ENCODE measurements around the gene KRT36. TPM values are rescaled to one million over a fixed set of nuclear protein-coding genes. Genes with fewer than 3 reads are reported as not detected.

KRT36 gene
- total and polyA plus RNA-seq, 4 donors, result 0.02 TPM; not detected in 3

DNA sequence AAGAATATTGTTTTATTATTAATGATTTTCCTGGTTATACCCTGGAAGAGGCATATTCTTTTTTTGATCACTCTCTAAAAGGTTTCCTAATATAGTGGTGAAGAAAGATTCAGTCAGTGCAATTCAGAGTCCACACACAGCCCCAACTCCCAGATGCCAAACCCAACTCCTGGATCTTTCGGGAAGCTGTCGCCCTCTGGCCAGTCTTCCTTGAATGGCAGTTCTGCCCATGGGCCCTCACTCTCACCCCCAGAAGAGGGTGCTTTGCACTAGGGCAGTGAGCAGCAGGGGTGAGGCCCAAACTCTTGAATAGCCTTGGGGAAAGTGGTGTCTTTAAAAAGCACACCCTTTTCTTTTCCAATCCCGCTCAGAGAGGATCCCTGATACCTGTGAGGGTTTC is 33.5 kb downstream of the KRT36 start:
- no peak for DNase-seq

DNA sequence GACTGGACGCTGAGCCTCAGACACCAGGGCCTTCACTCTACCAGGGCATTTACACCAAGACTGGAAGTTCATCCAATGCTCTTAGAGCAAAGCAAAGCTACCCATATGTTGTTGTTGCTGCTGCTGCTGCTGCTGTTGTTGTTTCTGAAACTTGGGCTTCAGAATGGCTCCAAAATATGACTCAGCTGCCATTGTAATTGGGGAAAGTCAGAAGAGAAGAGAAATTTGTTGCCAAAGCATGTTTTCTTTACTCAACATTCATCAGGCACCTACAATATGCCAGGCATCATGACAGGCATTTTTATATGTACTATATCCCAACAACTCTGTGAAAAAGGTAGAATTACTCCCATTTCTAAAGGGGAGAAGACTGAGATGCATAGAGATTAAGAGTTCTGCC is 34.5 kb downstream of the KRT36 start:
- no peaks in the 10 kb centered on the region for H3K27me3 ChIP-seq (ENCODE audit: control insufficient read depth in 3 of 3, insufficient read depth in 3 of 3, low read length in 2 of 3)
- H3K4me3 ChIP-seq, result no peak overlapping the region
- no peaks in the 10 kb centered on the region for H3K9me3 ChIP-seq (ENCODE audit: control insufficient read depth in 4 of 4, insufficient read depth in 3 of 4, low read length in 3 of 4)
- no peak for ATAC-seq (ENCODE audit: insufficient read depth, low FRiP score)
- H3K9ac ChIP-seq (ENCODE audit: insufficient read depth in 1 of 2, low read length in 2 of 2), result no peak overlapping the region
- no peaks in the 10 kb centered on the region for H3K36me3 ChIP-seq (ENCODE audit: control insufficient read depth in 4 of 4, insufficient read depth in 4 of 4, low read length in 4 of 4)
- DNase-seq, result no peak
- H3K4me1 ChIP-seq (ENCODE audit: control insufficient read depth in 5 of 5, insufficient read depth in 5 of 5, low read length in 5 of 5), result peaks cover 0 to 3% (median 0%) of the 10 kb centered on the region in 5 donors
- H3K27ac ChIP-seq (ENCODE audit: low read depth in 1 of 2, low read length in 1 of 2), result no peak overlapping the region
- TF ChIP-seq, protein P1, sequence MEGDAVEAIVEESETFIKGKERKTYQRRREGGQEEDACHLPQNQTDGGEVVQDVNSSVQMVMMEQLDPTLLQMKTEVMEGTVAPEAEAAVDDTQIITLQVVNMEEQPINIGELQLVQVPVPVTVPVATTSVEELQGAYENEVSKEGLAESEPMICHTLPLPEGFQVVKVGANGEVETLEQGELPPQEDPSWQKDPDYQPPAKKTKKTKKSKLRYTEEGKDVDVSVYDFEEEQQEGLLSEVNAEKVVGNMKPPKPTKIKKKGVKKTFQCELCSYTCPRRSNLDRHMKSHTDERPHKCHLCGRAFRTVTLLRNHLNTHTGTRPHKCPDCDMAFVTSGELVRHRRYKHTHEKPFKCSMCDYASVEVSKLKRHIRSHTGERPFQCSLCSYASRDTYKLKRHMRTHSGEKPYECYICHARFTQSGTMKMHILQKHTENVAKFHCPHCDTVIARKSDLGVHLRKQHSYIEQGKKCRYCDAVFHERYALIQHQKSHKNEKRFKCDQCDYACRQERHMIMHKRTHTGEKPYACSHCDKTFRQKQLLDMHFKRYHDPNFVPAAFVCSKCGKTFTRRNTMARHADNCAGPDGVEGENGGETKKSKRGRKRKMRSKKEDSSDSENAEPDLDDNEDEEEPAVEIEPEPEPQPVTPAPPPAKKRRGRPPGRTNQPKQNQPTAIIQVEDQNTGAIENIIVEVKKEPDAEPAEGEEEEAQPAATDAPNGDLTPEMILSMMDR (IDR thresholded peaks at IDR 0.05; ENCODE audit: control extremely low read depth, extremely low read depth), result no peak
- 89 to 97% methylated on average over 1 of the region's 1 CpG for WGBS, 2 donors

More for the DNA sequence above, 33.5 kb downstream of the KRT36 start:
- H3K4me1 ChIP-seq (ENCODE audit: control insufficient read depth in 5 of 5, insufficient read depth in 5 of 5, low read length in 5 of 5), result peaks cover 0 to 3% (median 0%) of the 10 kb centered on the region in 5 donors
- no peaks in the 10 kb centered on the region for H3K36me3 ChIP-seq (ENCODE audit: control insufficient read depth in 4 of 4, insufficient read depth in 4 of 4, low read length in 4 of 4)
- no peaks in the 10 kb centered on the region for H3K27me3 ChIP-seq (ENCODE audit: control insufficient read depth in 3 of 3, insufficient read depth in 3 of 3, low read length in 2 of 3)
- no peaks in the 10 kb centered on the region for H3K9me3 ChIP-seq (ENCODE audit: control insufficient read depth in 4 of 4, insufficient read depth in 3 of 4, low read length in 3 of 4)
- H3K27ac ChIP-seq (ENCODE audit: low read depth in 1 of 2, low read length in 1 of 2), result no peak overlapping the region
- no peak for ATAC-seq (ENCODE audit: insufficient read depth, low FRiP score)
- 79 to 88% methylated on average over 3 of the region's 3 CpGs for WGBS, 2 donors
- H3K9ac ChIP-seq (ENCODE audit: insufficient read depth in 1 of 2, low read length in 2 of 2), result no peak overlapping the region
- H3K4me3 ChIP-seq, result no peak overlapping the region
- TF ChIP-seq, protein P1 (IDR thresholded peaks at IDR 0.05; ENCODE audit: control extremely low read depth, extremely low read depth), result no peak

- WGBS, 2 donors, result 87 to 90% methylated on average over 3 of the region's 3 CpGs
- ATAC-seq (ENCODE audit: insufficient read depth, low FRiP score) (no peak), DNase-seq (no peak)
Observed at GRCh38 chr17:41453066-41453465, 36.6 kb downstream of the KRT36 start.

More at GRCh38 chr17:41453066-41453465, 36.6 kb downstream of the KRT36 start:
- Histone ChIP-seq H3K4me3 (no peak overlapping the region), H3K36me3 (ENCODE audit: control insufficient read depth in 4 of 4, insufficient read depth in 4 of 4, low read length in 4 of 4) (no peaks in the 10 kb centered on the region), H3K27ac (ENCODE audit: low read depth in 1 of 2, low read length in 1 of 2) (no peak overlapping the region), H3K4me1 (ENCODE audit: control insufficient read depth in 5 of 5, insufficient read depth in 5 of 5, low read length in 5 of 5) (peaks cover 0 to 3% (median 0%) of the 10 kb centered on the region in 5 donors), H3K27me3 (ENCODE audit: control insufficient read depth in 3 of 3, insufficient read depth in 3 of 3, low read length in 2 of 3) (no peaks in the 10 kb centered on the region), H3K9ac (ENCODE audit: insufficient read depth in 1 of 2, low read length in 2 of 2) (no peak overlapping the region), H3K9me3 (ENCODE audit: control insufficient read depth in 4 of 4, insufficient read depth in 3 of 4, low read length in 3 of 4) (no peaks in the 10 kb centered on the region)
- TF ChIP-seq, protein P1 (IDR thresholded peaks at IDR 0.05; ENCODE audit: control extremely low read depth, extremely low read depth), result no peak
